Endothelial cell of umbilical vein (primary cell): ENCODE data around the gene LHPP. TPM values are rescaled to one million over a fixed set of nuclear protein-coding genes. Genes with fewer than 3 reads are reported as not detected.

Experiments
- BruUV-seq: library from RNA; stranded (reverse); fragments of 400-500 nt; replicated peaks from 2 replicates; lab custom pipeline; 2021; lab: Mats Ljungman, UMichigan
- CTCF ChIA-PET: fragments of 300-600, 350-600 bp; sonication (Branson Sonifier 250); formaldehyde crosslinking; loops from one replicate; lab custom pipeline; 2021; ENCODE audit warnings: antibody characterized with exemption, inconsistent platforms; lab: Charles Lee
- POLR2A ChIA-PET: fragments of 300-600, 350-600 bp; sonication (Branson Sonifier 250); formaldehyde crosslinking; loops from one replicate; lab custom pipeline; 2021; ENCODE audit warnings: antibody characterized with exemption, inconsistent platforms; lab: Charles Lee
- DNase-seq: peaks from one replicate; pipeline ENCODE4 v3.0.0-alpha.2; 2011; ENCODE audit warnings: low read depth, low spot score
- FAIRE-seq: peaks from 2 replicates; lab custom pipeline; 2011; peaks lifted over from hg19 to GRCh38; lab: Jason Lieb, UNC
- H2AFZ ChIP-seq: 2 replicates; pipeline ENCODE4 v1.6.0; 2012; ENCODE audit warnings: low read depth, low read length, control low read depth, inconsistent platforms
- H3K27ac ChIP-seq: 2 replicates; pipeline ENCODE4 v1.5.1; 2011; ENCODE audit warnings: low read depth, mild to moderate bottlenecking, control low read depth, low read length, moderate library complexity; ENCODE audit not compliant: insufficient read depth
- H3K27me3 ChIP-seq, 2 experiments: 2 replicates each; pipeline versions ENCODE4 v1.6.0 to v1.6.1; 2011; ENCODE audit warnings: low read length in 2 of 2, mixed read lengths in 1 of 2; ENCODE audit not compliant: control insufficient read depth in 2 of 2, insufficient read depth in 2 of 2
- H3K36me3 ChIP-seq, 2 experiments: 2 replicates in 1 of 2; 3 replicates in 1 of 2; pipeline ENCODE4 v1.5.1; 2011; ENCODE audit warnings: low read length in 2 of 2, mild to moderate bottlenecking in 1 of 2, moderate library complexity in 1 of 2; ENCODE audit not compliant: control insufficient read depth in 2 of 2, insufficient read depth in 2 of 2; ENCODE audit errors: extremely low read depth in 1 of 2
- H3K4me1 ChIP-seq: 3 replicates; pipeline ENCODE4 v1.5.1; 2011; ENCODE audit warnings: mild to moderate bottlenecking, low read length; ENCODE audit not compliant: control insufficient read depth, insufficient read depth; ENCODE audit errors: extremely low read depth
- H3K4me2 ChIP-seq: 2 replicates; pipeline ENCODE4 v1.6.1; 2011; ENCODE audit warnings: low read length, control low read depth, mixed read lengths; ENCODE audit not compliant: insufficient read depth
- H3K4me3 ChIP-seq, 3 experiments: fragments of 200-600 bp in 1 of 3; sonication (generic), shearing (Covaris generic) in 1 of 3; replicated peaks in 1 of 3; 2 replicates each; pipeline ENCODE4 v1.5.1; 2011 to 2016; ENCODE audit warnings: control low read depth in 3 of 3, low read length in 3 of 3, mild to moderate bottlenecking in 2 of 3, inconsistent platforms in 1 of 3, low read depth in 1 of 3, moderate library complexity in 1 of 3; ENCODE audit not compliant: insufficient read depth in 1 of 3
- H3K79me2 ChIP-seq: 2 replicates; pipeline ENCODE4 v1.6.0; 2012; ENCODE audit warnings: low read length, inconsistent platforms; ENCODE audit not compliant: control insufficient read depth, insufficient read depth
- H3K9ac ChIP-seq: replicated peaks from 2 replicates; pipeline ENCODE3; 2011; ENCODE audit warnings: low read length, control low read depth; ENCODE audit not compliant: insufficient read depth; ENCODE audit errors: extremely low read depth
- H3K9me1 ChIP-seq: replicated peaks from 3 replicates; pipeline ENCODE4 v1.6.0; 2011; ENCODE audit warnings: mild to moderate bottlenecking, low read length; ENCODE audit not compliant: control insufficient read depth, insufficient read depth; ENCODE audit errors: extremely low read depth
- H3K9me3 ChIP-seq: replicated peaks from 2 replicates; pipeline ENCODE4 v1.5.1; 2012; ENCODE audit warnings: low read length, inconsistent platforms; ENCODE audit not compliant: control insufficient read depth, insufficient read depth
- H4K20me1 ChIP-seq: replicated peaks from 2 replicates; pipeline ENCODE3; 2011; ENCODE audit warnings: mild to moderate bottlenecking, low read length; ENCODE audit not compliant: control insufficient read depth, insufficient read depth; ENCODE audit errors: extremely low read depth
- EZH2 ChIP-seq: IDR thresholded peaks from 2 replicates; pipeline ENCODE4 v1.6.1; 2012; ENCODE audit warnings: borderline replicate concordance, low read depth, mild to moderate bottlenecking, moderate library complexity, low read length, inconsistent platforms; ENCODE audit not compliant: severe bottlenecking
- FOS ChIP-seq: IDR thresholded peaks from 2 replicates; pipeline ENCODE4 v1.6.1; 2011; ENCODE audit warnings: mild to moderate bottlenecking, low read length, moderate library complexity, borderline replicate concordance; ENCODE audit not compliant: insufficient read depth
- GATA2 ChIP-seq: IDR thresholded peaks from 2 replicates; pipeline ENCODE4 v1.7.0; 2011; ENCODE audit warnings: low read depth, mild to moderate bottlenecking, moderate library complexity, mixed read lengths, low read length; ENCODE audit not compliant: insufficient read length, insufficient read depth
- JUN ChIP-seq: IDR thresholded peaks from 2 replicates; pipeline ENCODE4 v1.6.1; 2011; ENCODE audit warnings: borderline replicate concordance, low read depth; ENCODE audit not compliant: insufficient read length, insufficient read depth
- MAX ChIP-seq: IDR thresholded peaks from 2 replicates; pipeline ENCODE4 v1.6.1; 2011; ENCODE audit not compliant: insufficient read depth, insufficient read length
- MYC ChIP-seq: IDR thresholded peaks from one replicate; pipeline ENCODE4 v1.6.1; 2011; ENCODE audit warnings: mild to moderate bottlenecking, low read depth, low read length
- POLR2A ChIP-seq: IDR thresholded peaks from 2 replicates; pipeline ENCODE4 v1.6.1; 2012; ENCODE audit warnings: low read depth, mild to moderate bottlenecking, control low read depth, low read length
- POLR2AphosphoS5 ChIP-seq: IDR thresholded peaks from 2 replicates; pipeline ENCODE4 v1.6.1; 2012; ENCODE audit warnings: low read depth, mild to moderate bottlenecking, control low read depth, low read length, moderate library complexity; ENCODE audit not compliant: insufficient read depth
- dilution Hi-C: fragments of 300-500 bp; cut with MboI; formaldehyde crosslinking; loops from one replicate; pipeline ENCODE4 v1.15.0; 2019; ENCODE audit warnings: low sequenced_read_pairs; ENCODE audit not compliant: extremely low pct_ligation_motif_present
- intact Hi-C: fragments of 100-400 bp; cut with micrococcal nuclease; formaldehyde crosslinking; loops from one replicate; pipeline ENCODE4 v1.10.0; 2022
- polyA plus RNA-seq, 4 experiments: library from polyadenylated mRNA; depleted of rRNA in 3 of 4; stranded (reverse) in 3 of 4; unstranded in 1 of 4; fragments of >200 nt; gene quantifications; 2 replicates each; pipeline versions ENCODE4 v1.2.1 to v1.2.3, GENCODE V29; 2011 to 2012; ENCODE audit warnings: missing spikeins in 1 of 4
- total RNA-seq: library from RNA; stranded (reverse); gene quantifications from 2 replicates; pipeline ENCODE4 v1.2.3, GENCODE V29; 2021

The LHPP gene
- total and polyA plus RNA-seq, 2 donors (not counting 3 experiments of a cell fraction or from before 2014, with no cell fraction given): 5.8 to 11.2 TPM

DNA sequence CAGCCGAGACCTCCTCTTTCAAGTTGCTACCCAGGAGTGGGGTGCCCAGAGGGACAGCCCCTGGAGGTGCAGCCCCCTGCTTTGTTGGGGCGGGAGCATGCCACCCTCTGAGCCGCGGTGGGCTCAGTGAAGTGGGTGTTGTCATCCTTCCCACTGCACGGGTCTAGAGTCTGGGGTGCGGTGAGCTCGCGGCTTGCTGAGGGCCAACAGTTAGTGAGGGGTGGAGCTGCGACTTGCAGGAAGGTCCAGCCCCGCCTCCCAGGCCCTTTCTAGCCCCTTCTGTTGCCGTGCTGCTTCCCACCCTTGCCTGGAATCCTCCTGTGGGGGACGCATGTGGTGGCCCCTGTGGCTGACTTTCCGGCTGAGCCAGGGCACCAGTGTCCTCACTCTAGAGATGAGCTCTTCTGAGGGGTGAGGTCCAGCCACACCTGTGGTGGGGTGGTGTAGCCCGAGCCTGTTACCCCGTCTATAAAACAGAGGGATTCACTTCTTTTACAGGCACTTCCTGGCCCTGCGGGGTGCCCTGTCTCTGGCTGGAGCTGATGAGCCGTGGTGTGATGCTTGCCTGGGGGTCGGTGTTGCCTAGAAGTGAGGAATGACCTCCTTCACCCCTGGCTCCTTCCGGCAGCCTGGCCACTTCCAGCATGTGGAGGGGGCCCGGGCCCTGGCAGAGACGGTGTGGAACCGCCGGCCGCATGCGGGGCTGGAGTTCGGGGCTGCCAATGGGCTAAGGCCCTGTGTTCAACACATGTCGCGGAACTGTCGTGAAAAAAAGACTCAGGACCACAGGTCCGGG, 154.6 kb downstream of the LHPP start:
- no peaks in the 10 kb centered on the region for H3K9me1 ChIP-seq
- H3K36me3 ChIP-seq: peaks cover 0 to 2% of the 10 kb centered on the region in 2 experiments
- no peak overlapping the region for H2AFZ ChIP-seq
- H3K9ac ChIP-seq: no peak overlapping the region
- DNase-seq: no peak
- intact Hi-C loops (no loop called here), dilution Hi-C loops (no loop called here)
- no peak overlapping the region for H3K4me2 ChIP-seq
- H3K27ac ChIP-seq: no peak overlapping the region
- H3K4me3 ChIP-seq: no peak overlapping the region
- no peak for FAIRE-seq
- BruUV-seq: no TSS peak
- H3K4me1 ChIP-seq: peaks cover 7% of the 10 kb centered on the region
- no peaks in the 10 kb centered on the region for H4K20me1 ChIP-seq
- no peaks in the 10 kb centered on the region for H3K79me2 ChIP-seq
- TF ChIP-seq MYC: no peak
- no peak for TF ChIP-seq FOS
- no peak for TF ChIP-seq GATA2
- TF ChIP-seq JUN: no peak
- no peak for TF ChIP-seq EZH2
- TF ChIP-seq POLR2A: no peak
- no peak for TF ChIP-seq POLR2AphosphoS5
- ChIA-PET POLR2A (no interaction called here), CTCF (interaction anchor here (1.8 kb wide), 1 partner anchor 125 kb away, joined by 6 read pairs; no protein-coding TSS in a partner anchor)
- H3K27me3 ChIP-seq: no peaks in the 10 kb centered on the region
- H3K9me3 ChIP-seq: no peaks in the 10 kb centered on the region

GRCh38 chr10:124616836-124617130, 155.2 kb downstream of the LHPP start:
- no peak for FAIRE-seq
- no peak overlapping the region for H3K9ac ChIP-seq
- H3K27me3 ChIP-seq: no peaks in the 10 kb centered on the region
- H3K27ac ChIP-seq: no peak overlapping the region
- no peak for DNase-seq
- dilution Hi-C loops: no loop called here
- no peak overlapping the region for H2AFZ ChIP-seq
- H3K4me1 ChIP-seq: peaks cover 7% of the 10 kb centered on the region
- no TSS peak for BruUV-seq
- no peak overlapping the region for H3K4me2 ChIP-seq
- POLR2A ChIA-PET: no interaction called here
- TF ChIP-seq POLR2AphosphoS5 (no peak), GATA2 (no peak), JUN (no peak), EZH2 (no peak), MAX (no peak), FOS (no peak), MYC (no peak)
- CTCF ChIA-PET: no interaction called here
- H3K4me3 ChIP-seq: no peak overlapping the region
- H3K9me3 ChIP-seq: no peaks in the 10 kb centered on the region
- intact Hi-C loops: no loop called here
- no peaks in the 10 kb centered on the region for H3K79me2 ChIP-seq
- H4K20me1 ChIP-seq: no peaks in the 10 kb centered on the region
- H3K36me3 ChIP-seq: peaks cover 0 to 2% of the 10 kb centered on the region in 2 experiments
- H3K9me1 ChIP-seq: no peaks in the 10 kb centered on the region
